GM12892 (cell line): ENCODE measurements around the gene LRP2.

Source experiments
- POLR2A ChIP-seq: IDR thresholded peaks from 2 replicates; pipeline ENCODE4 v1.6.1; 2011; ENCODE audit warnings: low read depth, low read length, control low read depth
- POLR2AphosphoS5 ChIP-seq: IDR thresholded peaks from 2 replicates; pipeline ENCODE4 v1.6.1; 2011; ENCODE audit warnings: low read depth, low read length, control low read depth

DNA sequence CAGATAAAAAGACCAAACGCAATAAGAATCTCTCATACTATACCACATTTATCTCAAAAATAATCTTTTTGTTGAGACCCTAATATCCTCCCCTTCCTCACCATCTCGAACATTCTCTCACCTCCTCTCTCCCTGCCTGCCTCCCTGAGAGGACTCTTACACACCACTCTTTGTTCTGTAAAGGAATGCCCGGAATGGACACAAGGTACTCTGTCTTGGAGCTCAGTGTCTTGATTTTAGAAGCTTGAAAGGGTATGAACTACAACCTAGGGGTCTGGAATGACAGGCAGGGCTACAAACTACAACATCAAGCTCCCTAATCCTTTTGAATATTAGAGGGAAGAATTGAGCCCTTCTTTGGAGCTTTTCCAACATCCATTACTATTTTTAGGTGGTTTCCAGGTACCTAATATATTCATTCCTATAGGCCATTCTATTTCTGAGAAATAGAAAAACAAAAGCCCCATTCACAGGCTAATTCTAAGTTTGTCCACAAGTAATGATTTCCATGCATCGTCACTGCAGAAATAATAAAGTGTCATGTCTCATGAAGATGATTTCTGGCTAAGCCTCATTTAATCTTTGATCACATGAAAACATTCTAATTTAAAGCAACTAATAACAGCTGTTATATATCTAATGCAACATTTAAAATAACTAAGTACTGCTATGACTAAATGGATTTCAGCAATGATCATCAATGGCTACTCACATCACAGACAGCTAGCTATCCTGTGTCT is 60.6 kb downstream of the LRP2 start:
- no peak for TF ChIP-seq POLR2AphosphoS5
- TF ChIP-seq POLR2A: no peak
